MM.1S (cell line): ENCODE measurements around the gene ENGASE.

Experiments used
- DNase-seq: peaks from one replicate; pipeline ENCODE4 v3.0.0-alpha.2; 2015
- H2AFZ ChIP-seq: fragments of 300-600 bp; sonication (generic); 2 replicates; pipeline ENCODE4 v1.6.0; 2016; ENCODE audit warnings: antibody characterized with exemption, low read length
- H3F3A ChIP-seq: fragments of 300-600 bp; sonication (generic); 2 replicates; pipeline ENCODE4 v1.6.1; 2016; ENCODE audit warnings: mild to moderate bottlenecking, antibody characterized with exemption, low read length, moderate library complexity, mixed read lengths; ENCODE audit not compliant: insufficient read depth
- H3K27ac ChIP-seq: fragments of 300-600 bp; sonication (generic); 2 replicates; pipeline ENCODE4 v1.5.1; 2016; ENCODE audit warnings: mild to moderate bottlenecking, low read length
- H3K27me3 ChIP-seq: fragments of 300-600 bp; sonication (generic); replicated peaks from 2 replicates; pipeline ENCODE4 v1.6.0; 2016; ENCODE audit warnings: low read length; ENCODE audit not compliant: insufficient read depth
- H3K36me3 ChIP-seq: fragments of 300-600 bp; sonication (generic); replicated peaks from 2 replicates; pipeline ENCODE4 v1.6.1; 2016; ENCODE audit warnings: mild to moderate bottlenecking, low read length, mixed read lengths; ENCODE audit not compliant: insufficient read depth
- H3K4me1 ChIP-seq: fragments of 300-600 bp; sonication (generic); 2 replicates; pipeline ENCODE4 v1.6.1; 2016; ENCODE audit warnings: low read length, mixed read lengths
- H3K4me2 ChIP-seq: fragments of 300-600 bp; sonication (generic); 2 replicates; pipeline ENCODE4 v1.6.0; 2016; ENCODE audit warnings: low read depth, low read length
- H3K4me3 ChIP-seq: fragments of 300-600 bp; sonication (generic); 2 replicates; pipeline ENCODE4 v1.5.1; 2016; ENCODE audit warnings: low read length, mixed read lengths
- H3K79me2 ChIP-seq: fragments of 300-600 bp; sonication (generic); 2 replicates; pipeline ENCODE4 v1.6.1; 2016; ENCODE audit warnings: mixed run types, low read length, mixed read lengths
- H3K9ac ChIP-seq: fragments of 300-600 bp; sonication (generic); 2 replicates; pipeline ENCODE4 v1.6.1; 2016; ENCODE audit warnings: low read length, mixed read lengths
- H3K9me2 ChIP-seq: fragments of 300-600 bp; sonication (generic); replicated peaks from 2 replicates; pipeline ENCODE4 v1.6.1; 2016; ENCODE audit warnings: mild to moderate bottlenecking, low read length, mixed read lengths; ENCODE audit not compliant: insufficient read depth
- H3K9me3 ChIP-seq: fragments of 300-600 bp; sonication (generic); replicated peaks from 2 replicates; pipeline ENCODE4 v1.6.1; 2016; ENCODE audit warnings: mild to moderate bottlenecking, low read length, mixed read lengths; ENCODE audit not compliant: insufficient read depth
- H4K20me1 ChIP-seq: fragments of 300-600 bp; sonication (generic); 2 replicates; pipeline ENCODE4 v1.6.1; 2016; ENCODE audit warnings: mild to moderate bottlenecking, low read length, moderate library complexity, mixed read lengths; ENCODE audit not compliant: insufficient read depth
- EZH2 ChIP-seq: fragments of 300-600 bp; sonication (generic); optimal IDR thresholded peaks from 2 replicates; pipeline ENCODE3; 2017; ENCODE audit warnings: low read depth, mild to moderate bottlenecking, antibody characterized with exemption, low read length, mixed read lengths
- EZH2phosphoT487 ChIP-seq: fragments of 300-600 bp; sonication (generic); IDR thresholded peaks from 2 replicates; pipeline ENCODE4 v1.6.1; 2018; ENCODE audit warnings: antibody characterized with exemption, low read length
- TF ChIP-seq, protein P1 (sequence below): fragments of 300-600 bp; sonication (generic); IDR thresholded peaks from 2 replicates; pipeline ENCODE4 v1.5.1; 2016; ENCODE audit warnings: antibody characterized with exemption, low read length, mixed read lengths

ENGASE gene

DNA sequence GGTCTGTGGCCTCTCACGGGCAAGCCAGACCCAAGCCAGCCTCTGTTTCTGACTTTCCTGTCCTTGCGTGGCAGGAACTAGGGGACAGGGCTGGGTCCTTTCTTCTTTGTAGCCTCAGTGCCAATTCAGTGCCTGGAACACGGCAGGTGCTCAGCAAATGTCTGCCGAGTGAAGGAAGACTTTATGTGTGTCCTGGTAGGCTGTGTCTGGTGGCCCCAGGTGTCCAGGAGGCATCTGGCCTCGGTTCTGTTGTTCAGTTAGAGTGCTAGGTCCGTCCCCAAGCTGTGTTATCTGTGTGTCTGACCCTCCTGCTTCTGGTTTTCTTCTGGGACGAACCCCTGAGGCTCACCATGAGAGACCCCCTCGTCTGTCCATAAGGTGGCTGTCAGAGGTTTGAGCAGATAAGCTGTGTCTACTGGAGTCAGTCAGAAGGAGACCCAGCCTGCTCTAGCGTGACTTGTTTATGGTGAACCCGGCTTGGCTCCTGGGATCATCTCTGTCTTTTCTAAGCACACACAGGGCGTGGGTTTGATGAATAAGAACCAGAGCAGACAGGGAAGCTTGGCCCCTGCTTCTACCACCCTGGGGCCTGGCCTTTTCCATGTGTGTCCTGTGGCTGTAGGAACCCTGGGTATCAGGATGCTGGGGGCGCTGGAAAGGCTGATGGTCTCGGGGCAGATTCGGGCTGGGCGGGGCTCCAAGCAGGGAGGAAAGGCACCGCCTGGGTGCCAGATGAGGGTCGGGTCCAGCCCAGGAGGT, 39.3 kb downstream of the ENGASE start:
- Histone ChIP-seq H3K9me2 (no peaks in the 10 kb centered on the region), H3K79me2 (no peaks in the 10 kb centered on the region), H4K20me1 (no peaks in the 10 kb centered on the region), H3F3A (no peaks in the 10 kb centered on the region), H3K27ac (no peak overlapping the region), H2AFZ (no peak overlapping the region), H3K36me3 (no peaks in the 10 kb centered on the region), H3K4me3 (no peak overlapping the region), H3K9me3 (no peaks in the 10 kb centered on the region), H3K4me2 (no peak overlapping the region), H3K4me1 (no peaks in the 10 kb centered on the region), H3K9ac (no peak overlapping the region), H3K27me3 (peaks cover 96% of the 10 kb centered on the region)
- TF ChIP-seq, protein P1, sequence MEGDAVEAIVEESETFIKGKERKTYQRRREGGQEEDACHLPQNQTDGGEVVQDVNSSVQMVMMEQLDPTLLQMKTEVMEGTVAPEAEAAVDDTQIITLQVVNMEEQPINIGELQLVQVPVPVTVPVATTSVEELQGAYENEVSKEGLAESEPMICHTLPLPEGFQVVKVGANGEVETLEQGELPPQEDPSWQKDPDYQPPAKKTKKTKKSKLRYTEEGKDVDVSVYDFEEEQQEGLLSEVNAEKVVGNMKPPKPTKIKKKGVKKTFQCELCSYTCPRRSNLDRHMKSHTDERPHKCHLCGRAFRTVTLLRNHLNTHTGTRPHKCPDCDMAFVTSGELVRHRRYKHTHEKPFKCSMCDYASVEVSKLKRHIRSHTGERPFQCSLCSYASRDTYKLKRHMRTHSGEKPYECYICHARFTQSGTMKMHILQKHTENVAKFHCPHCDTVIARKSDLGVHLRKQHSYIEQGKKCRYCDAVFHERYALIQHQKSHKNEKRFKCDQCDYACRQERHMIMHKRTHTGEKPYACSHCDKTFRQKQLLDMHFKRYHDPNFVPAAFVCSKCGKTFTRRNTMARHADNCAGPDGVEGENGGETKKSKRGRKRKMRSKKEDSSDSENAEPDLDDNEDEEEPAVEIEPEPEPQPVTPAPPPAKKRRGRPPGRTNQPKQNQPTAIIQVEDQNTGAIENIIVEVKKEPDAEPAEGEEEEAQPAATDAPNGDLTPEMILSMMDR = no peak
- TF ChIP-seq EZH2phosphoT487 = no peak
- no peak for DNase-seq

DNA sequence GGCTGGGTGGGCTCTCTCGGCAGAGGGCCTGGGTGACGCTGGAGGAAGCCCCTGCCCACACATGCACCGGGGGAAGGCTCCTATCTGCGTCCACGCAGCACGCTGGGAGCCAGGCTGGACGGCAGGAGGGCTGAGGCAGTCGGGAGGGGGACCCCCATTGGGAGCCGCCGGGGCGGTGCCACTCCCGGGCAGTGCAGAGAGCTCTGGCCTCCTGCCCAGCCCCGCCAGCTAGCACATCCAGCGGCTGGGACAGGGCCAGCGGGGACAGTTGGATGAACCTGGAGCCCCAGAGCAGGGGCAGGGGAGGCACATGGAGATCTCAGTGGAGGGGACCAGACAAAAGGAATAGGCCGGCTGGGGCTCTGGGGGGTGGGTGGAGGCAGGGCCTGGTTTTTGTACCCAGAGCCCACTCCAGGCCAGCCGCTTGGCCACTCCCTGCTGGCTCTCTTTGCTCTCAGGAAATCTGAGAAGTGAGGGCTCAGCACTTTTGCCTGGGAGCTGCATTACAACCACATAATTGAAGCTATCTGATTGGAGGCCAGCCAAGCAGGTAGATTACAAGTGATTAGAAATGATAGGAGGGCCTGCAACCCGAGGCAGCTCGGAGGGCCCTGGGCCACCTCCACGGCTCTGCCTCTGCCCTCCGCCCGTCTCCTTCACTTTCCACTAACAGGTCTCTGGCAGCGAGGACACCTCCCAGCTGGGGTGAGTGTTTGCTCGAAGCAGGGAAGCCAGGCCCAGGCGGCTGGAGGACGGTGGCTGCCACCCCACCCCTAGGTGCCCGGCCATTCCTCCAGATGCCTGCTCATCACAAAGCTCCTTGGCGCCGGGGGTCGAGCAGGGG, 40.1 kb downstream of the ENGASE start:
- Histone ChIP-seq H3K27ac (no peak overlapping the region), H3K9me2 (no peaks in the 10 kb centered on the region), H2AFZ (no peak overlapping the region), H3K4me2 (no peak overlapping the region), H3K36me3 (no peaks in the 10 kb centered on the region), H3F3A (no peaks in the 10 kb centered on the region), H3K4me1 (no peaks in the 10 kb centered on the region), H3K9ac (no peak overlapping the region), H3K79me2 (no peaks in the 10 kb centered on the region), H3K27me3 (peaks cover 96% of the 10 kb centered on the region), H3K9me3 (no peaks in the 10 kb centered on the region), H4K20me1 (no peaks in the 10 kb centered on the region), H3K4me3 (no peak overlapping the region)
- no peak for TF ChIP-seq EZH2phosphoT487
- no peak for TF ChIP-seq EZH2
- TF ChIP-seq, protein P1 = no peak
- no peak for DNase-seq

DNA sequence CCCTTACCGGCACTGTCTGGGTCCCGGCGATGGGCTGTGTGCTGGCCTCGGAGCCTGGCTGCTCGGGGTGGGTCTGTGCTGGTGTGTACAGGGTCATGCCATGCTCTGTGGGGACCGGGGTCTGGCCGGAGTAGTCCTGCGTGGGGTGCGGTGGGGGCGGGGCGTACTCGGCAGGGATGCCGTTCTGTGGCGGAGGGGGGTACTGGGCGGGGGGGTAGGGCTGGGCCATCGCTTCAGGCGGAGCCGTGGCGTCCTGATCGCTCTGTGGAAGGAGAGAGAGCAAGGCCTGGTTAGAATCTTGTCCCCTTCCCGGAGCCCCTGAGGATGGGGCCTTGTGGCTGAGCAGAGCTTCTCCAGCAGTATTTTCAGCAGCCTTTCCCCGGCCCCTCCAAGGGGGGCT, 40.9 kb downstream of the ENGASE start:
- H3K36me3 ChIP-seq = no peaks in the 10 kb centered on the region
- no peak overlapping the region for H2AFZ ChIP-seq
- DNase-seq = no peak
- H3K4me1 ChIP-seq = no peaks in the 10 kb centered on the region
- TF ChIP-seq EZH2phosphoT487 = no peak
- TF ChIP-seq, protein P1 = no peak
- no peak for TF ChIP-seq EZH2
- H3K4me2 ChIP-seq = no peak overlapping the region
- H3K9ac ChIP-seq = no peak overlapping the region
- no peak overlapping the region for H3K27ac ChIP-seq
- no peaks in the 10 kb centered on the region for H4K20me1 ChIP-seq
- no peaks in the 10 kb centered on the region for H3F3A ChIP-seq
- peaks cover 95% of the 10 kb centered on the region for H3K27me3 ChIP-seq
- H3K4me3 ChIP-seq = no peak overlapping the region
- no peaks in the 10 kb centered on the region for H3K9me3 ChIP-seq
- no peaks in the 10 kb centered on the region for H3K9me2 ChIP-seq
- H3K79me2 ChIP-seq = no peaks in the 10 kb centered on the region
